CD14-positive monocyte (primary cell): ENCODE results near the gene ITGB1. TPM values are rescaled to one million over a fixed set of nuclear protein-coding genes. Genes with fewer than 3 reads are reported as not detected.

Experiments
- DNase-seq, 3 donors: peaks; one replicate each; pipeline ENCODE4 v3.0.0-alpha.2; 2011 to 2022
- H2AFZ ChIP-seq: 2 replicates; pipeline ENCODE4 v1.6.0; 2012; ENCODE audit warnings: mild to moderate bottlenecking, low read depth, low read length, inconsistent platforms; ENCODE audit not compliant: insufficient read depth, poor library complexity, severe bottlenecking
- H3K27ac ChIP-seq, 2 donors: 1 replicate in 1 of 2; 2 replicates in 1 of 2; pipeline ENCODE4 v1.5.1; 2012 to 2013; ENCODE audit warnings: low read length in 2 of 2, control low read depth in 1 of 2, inconsistent platforms in 1 of 2, low read depth in 1 of 2, mild to moderate bottlenecking in 1 of 2
- H3K27me3 ChIP-seq, 2 donors: one replicate each; pipeline versions ENCODE4 v1.6.0 to v1.6.1; 2011 to 2013; ENCODE audit warnings: low read length in 2 of 2; ENCODE audit not compliant: control insufficient read depth in 2 of 2, insufficient read depth in 2 of 2
- H3K36me3 ChIP-seq, 2 donors: replicated peaks in 1 of 2; 1 replicate in 1 of 2; 2 replicates in 1 of 2; pipeline versions ENCODE4 v1.5.1 to v1.6.1; 2012 to 2013; ENCODE audit warnings: low read length in 2 of 2, control low read depth in 1 of 2, inconsistent platforms in 1 of 2, mild to moderate bottlenecking in 1 of 2; ENCODE audit not compliant: insufficient read depth in 2 of 2, control insufficient read depth in 1 of 2
- H3K4me1 ChIP-seq, 2 donors: 1 replicate in 1 of 2; 2 replicates in 1 of 2; pipeline versions ENCODE4 v1.5.1 to v1.6.1; 2012 to 2013; ENCODE audit warnings: low read length in 2 of 2, control low read depth in 1 of 2, inconsistent platforms in 1 of 2, mild to moderate bottlenecking in 1 of 2, moderate library complexity in 1 of 2; ENCODE audit not compliant: insufficient read depth in 2 of 2, control insufficient read depth in 1 of 2
- H3K4me2 ChIP-seq: replicated peaks from 2 replicates; pipeline ENCODE3; 2012; ENCODE audit warnings: low read length, moderate library complexity, mild to moderate bottlenecking; ENCODE audit not compliant: poor library complexity, severe bottlenecking; ENCODE audit errors: extremely low read depth
- H3K4me3 ChIP-seq, 3 experiments: fragments of 200-600 bp in 1 of 3; sonication (generic) in 1 of 3; replicated peaks in 1 of 3; 1 replicate in 2 of 3; 2 replicates in 1 of 3; pipeline ENCODE4 v1.5.1; 2011 to 2013; ENCODE audit warnings: low read length in 3 of 3, mild to moderate bottlenecking in 3 of 3, control low read depth in 2 of 3, low read depth in 2 of 3, inconsistent platforms in 1 of 3, moderate library complexity in 1 of 3
- H3K79me2 ChIP-seq: 2 replicates; pipeline ENCODE4 v1.6.0; 2012; ENCODE audit warnings: mild to moderate bottlenecking, control low read depth, inconsistent platforms, low read length, moderate library complexity; ENCODE audit not compliant: insufficient read depth
- H3K9ac ChIP-seq: 2 replicates; pipeline ENCODE4 v1.6.0; 2017; ENCODE audit warnings: low read length, mild to moderate bottlenecking; ENCODE audit not compliant: insufficient read depth, poor library complexity, severe bottlenecking
- H3K9me3 ChIP-seq, 2 donors: replicated peaks in 1 of 2; 1 replicate in 1 of 2; 2 replicates in 1 of 2; pipeline versions ENCODE4 v1.5.1 to v1.6.1; 2012 to 2013; ENCODE audit warnings: low read length in 2 of 2, control low read depth in 1 of 2; ENCODE audit not compliant: control insufficient read depth in 1 of 2, insufficient read depth in 1 of 2
- H4K20me1 ChIP-seq: 2 replicates; pipeline ENCODE4 v1.6.0; 2012; ENCODE audit warnings: mild to moderate bottlenecking, low read length, control low read depth, moderate library complexity; ENCODE audit not compliant: insufficient read depth
- H3K27ac Mint-ChIP-seq, 7 donors: one replicate each; pipeline ENCODE4 v1.8.0; 2020; ENCODE audit warnings: mild to moderate bottlenecking in 7 of 7, mixed read lengths in 7 of 7, moderate library complexity in 6 of 7, inconsistent platforms in 2 of 7
- H3K27me3 Mint-ChIP-seq, 3 donors: one replicate each; pipeline ENCODE4 v1.8.0; 2021 to 2022; ENCODE audit warnings: low read depth in 3 of 3, mild to moderate bottlenecking in 3 of 3, mixed read lengths in 3 of 3, moderate library complexity in 3 of 3, inconsistent platforms in 1 of 3
- H3K36me3 Mint-ChIP-seq, 2 donors: one replicate each; pipeline ENCODE4 v1.8.0; 2020; ENCODE audit warnings: mixed read lengths in 2 of 2, inconsistent platforms in 1 of 2, mild to moderate bottlenecking in 1 of 2
- H3K4me1 Mint-ChIP-seq: one replicate; pipeline ENCODE4 v1.8.0; 2020; ENCODE audit warnings: mild to moderate bottlenecking, mixed read lengths
- H3K4me3 Mint-ChIP-seq, 2 donors: one replicate each; pipeline ENCODE4 v1.8.0; 2020; ENCODE audit warnings: mild to moderate bottlenecking in 2 of 2, mixed read lengths in 2 of 2, moderate library complexity in 1 of 2
- H3K9me3 Mint-ChIP-seq, 7 donors: one replicate each; pipeline ENCODE4 v1.8.0; 2020 to 2022; ENCODE audit warnings: mixed read lengths in 7 of 7, mild to moderate bottlenecking in 6 of 7, moderate library complexity in 6 of 7, inconsistent platforms in 2 of 7
- CTCF ChIP-seq: fragments of 200-600 bp; IDR thresholded peaks from one replicate; pipeline ENCODE4 v1.8.0; 2022; ENCODE audit warnings: antibody characterized with exemption, mild to moderate bottlenecking
- WGBS: methylation state at CpG from one replicate; pipeline ENCODE4 v1.1.5; 2013; ENCODE audit warnings: missing lambda C conversion rate; ENCODE audit not compliant: insufficient coverage; 5-methylcytosine and 5-hydroxymethylcytosine counted together
- intact Hi-C, 2 donors: fragments of 100-400 bp; cut with micrococcal nuclease; formaldehyde crosslinking; loops; one replicate each; pipeline versions ENCODE4 v1.15.0 to v1.15.1; 2023
- polyA plus RNA-seq, 3 donors: library from polyadenylated mRNA; depleted of rRNA in 1 of 3; unstranded in 2 of 3; stranded (reverse) in 1 of 3; fragments of 300-500 nt in 2 of 3; fragments of >200 nt in 1 of 3; fragmentation: Illumina TruSeq in 2 of 3; gene quantifications; 1 replicate in 2 of 3; 2 replicates in 1 of 3; pipeline ENCODE4 v1.2.3, GENCODE V29; 2012 to 2021

ITGB1 gene
- polyA plus RNA-seq, 3 donors = 58.2 to 157 (median 127) TPM

- no peak overlapping the region for H2AFZ ChIP-seq
- H3K36me3 ChIP-seq = no peaks in the 10 kb centered on the region
- intact Hi-C loops = loop anchor here in 1 of 2 donors (2.0 kb wide), 1 partner anchor 19 kb away; no protein-coding TSS in a partner anchor
- peak; percentile 64 to 84 (median 83) for DNase-seq
- H3K36me3 Mint-ChIP-seq = no peaks in the 10 kb centered on the region
- H3K9me3 ChIP-seq = no peaks in the 10 kb centered on the region
- H3K4me3 ChIP-seq = peak overlapping the region in 2 of 3 experiments; percentile 16 to 48
- peaks cover 37% of the 10 kb centered on the region for H3K4me1 Mint-ChIP-seq
- peak overlapping the region; percentile 23 for H3K9ac ChIP-seq
- peak overlapping the region in 1 of 2 donors; percentile 69 for H3K4me3 Mint-ChIP-seq
- no peak for TF ChIP-seq CTCF
- H3K27me3 ChIP-seq = no peaks in the 10 kb centered on the region
- peaks cover 25 to 45% of the 10 kb centered on the region in 2 donors for H3K4me1 ChIP-seq
- H4K20me1 ChIP-seq = peaks cover 5% of the 10 kb centered on the region
- 80% methylated on average over 1 of the region's 2 CpGs for WGBS
- H3K79me2 ChIP-seq = peaks cover 8% of the 10 kb centered on the region
- peaks cover 0 to 3% (median 0%) of the 10 kb centered on the region in 3 donors for H3K27me3 Mint-ChIP-seq
- H3K9me3 Mint-ChIP-seq = peaks cover 0 to 2% (median 0%) of the 10 kb centered on the region in 7 donors
- peak overlapping the region; percentile 40 for H3K4me2 ChIP-seq
- peak overlapping the region; percentile 81 to 96 (median 90) for H3K27ac Mint-ChIP-seq
- H3K27ac ChIP-seq = peak overlapping the region in 1 of 2 donors; percentile 85
Measured at GRCh38 chr10:32961895-32962369, 3.9 kb upstream of the ITGB1 start.

GRCh38 chr10:32961343-32961894, 3.4 kb upstream of the ITGB1 start:
- Histone ChIP-seq H3K4me1 (peaks cover 30 to 50% of the 10 kb centered on the region in 2 donors), H3K36me3 (no peaks in the 10 kb centered on the region), H3K4me3 (peak overlapping the region in 2 of 3 experiments; percentile 12 to 48), H3K9ac (peak overlapping the region; percentile 23), H3K27me3 (no peaks in the 10 kb centered on the region), H3K79me2 (peaks cover 13% of the 10 kb centered on the region), H3K27ac (peak overlapping the region; percentile 59 to 85), H2AFZ (no peak overlapping the region), H3K9me3 (no peaks in the 10 kb centered on the region), H4K20me1 (peaks cover 10% of the 10 kb centered on the region), H3K4me2 (peak overlapping the region; percentile 40)
- peak; percentile 51 to 66 (median 64) for DNase-seq
- H3K4me3 Mint-ChIP-seq = peak overlapping the region; percentile 57 to 72
- H3K9me3 Mint-ChIP-seq = peaks cover 0 to 2% (median 0%) of the 10 kb centered on the region in 7 donors
- peak overlapping the region; percentile 86 to 96 (median 93) for H3K27ac Mint-ChIP-seq
- H3K27me3 Mint-ChIP-seq = peaks cover 0 to 1% (median 0%) of the 10 kb centered on the region in 3 donors
- H3K4me1 Mint-ChIP-seq = peaks cover 39% of the 10 kb centered on the region
- no peak for TF ChIP-seq CTCF
- H3K36me3 Mint-ChIP-seq = no peaks in the 10 kb centered on the region
- WGBS = no CpG with 5 or more reads among the region's 5 CpGs
- intact Hi-C loops = loop anchor here in 1 of 2 donors (2.0 kb wide), 1 partner anchor 19 kb away; no protein-coding TSS in a partner anchor
